ENCODE measurements around the gene GPC5.

The GPC5 gene

DNA sequence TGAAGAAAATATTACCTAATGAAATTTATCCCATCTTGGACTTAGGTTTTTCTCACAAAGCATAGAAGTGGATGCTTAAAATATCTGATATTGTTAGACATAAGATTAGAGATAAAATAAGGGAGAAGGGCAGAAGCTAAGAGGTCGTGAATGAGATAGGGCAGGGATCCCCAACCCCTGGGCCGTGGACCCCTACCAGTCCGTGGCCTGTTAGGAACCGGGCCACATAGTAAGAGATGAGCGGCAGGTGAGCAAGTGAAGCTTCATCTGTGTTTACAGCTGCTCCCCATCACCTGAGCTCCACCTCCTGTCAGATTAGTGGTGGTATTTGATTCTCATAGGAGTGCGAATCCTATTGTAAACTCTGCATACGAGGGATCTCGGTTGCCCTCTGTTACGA lies 202.9 kb downstream of the GPC5 start:
- no peak for DNase-seq

DNA sequence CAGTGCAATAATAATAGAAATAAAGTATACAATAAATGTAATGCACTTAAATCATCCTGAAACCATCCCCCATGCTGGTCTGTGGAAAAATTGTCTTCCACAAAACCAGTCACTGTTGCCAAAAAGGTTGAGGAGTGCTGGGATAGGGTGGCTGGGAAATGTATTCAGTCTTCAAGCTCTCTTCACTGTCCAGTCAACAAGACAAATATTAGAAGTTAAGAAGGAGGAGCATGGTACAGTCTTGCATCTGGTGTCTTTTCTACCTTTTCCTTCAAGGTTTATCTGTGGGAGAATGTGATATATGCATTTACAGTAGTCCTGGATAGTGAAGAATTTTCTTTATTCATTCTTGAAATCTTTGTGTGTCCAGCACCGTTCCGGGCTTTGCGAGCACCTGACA lies 203.4 kb downstream of the GPC5 start:
- DNase-seq: no peak

DNA sequence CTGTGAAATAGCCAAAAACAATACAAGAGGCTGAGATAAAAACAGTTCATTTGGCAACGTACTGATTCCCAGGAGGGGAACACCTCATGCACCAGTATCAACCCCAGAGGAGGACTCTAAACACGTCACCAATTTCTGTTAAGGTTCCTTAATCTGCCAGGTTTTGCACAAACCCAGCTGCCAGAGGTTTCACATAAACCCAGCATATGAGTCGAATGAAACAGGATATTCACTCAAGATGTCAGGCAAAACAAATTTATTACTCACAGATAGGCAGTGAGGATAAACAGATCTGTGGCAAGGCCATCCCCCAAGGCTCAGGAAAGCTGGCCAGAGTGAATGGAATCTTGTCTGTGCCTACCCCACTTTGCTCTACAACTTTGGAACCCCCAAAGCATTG lies 210.9 kb downstream of the GPC5 start:
- no peak for DNase-seq

DNA sequence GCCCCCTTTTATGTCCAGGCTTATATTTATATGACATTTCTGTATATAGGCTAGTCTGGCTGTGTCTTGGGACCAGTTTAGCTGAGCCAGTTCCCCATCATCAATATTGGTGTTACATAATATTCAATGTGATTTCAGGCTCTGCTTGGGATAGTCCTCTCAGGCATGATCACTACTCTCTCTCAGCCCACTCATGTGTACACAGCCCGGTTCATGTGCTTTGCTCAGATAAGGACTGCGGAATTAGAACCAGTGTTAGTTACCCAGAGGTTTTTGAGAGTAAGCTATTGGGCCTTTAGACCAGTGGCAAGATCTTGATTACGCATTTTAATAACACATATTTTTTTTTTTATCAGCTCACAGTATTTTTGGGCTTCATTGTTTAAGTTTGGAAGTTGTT lies 219.9 kb downstream of the GPC5 start:
- no peak for DNase-seq

DNA sequence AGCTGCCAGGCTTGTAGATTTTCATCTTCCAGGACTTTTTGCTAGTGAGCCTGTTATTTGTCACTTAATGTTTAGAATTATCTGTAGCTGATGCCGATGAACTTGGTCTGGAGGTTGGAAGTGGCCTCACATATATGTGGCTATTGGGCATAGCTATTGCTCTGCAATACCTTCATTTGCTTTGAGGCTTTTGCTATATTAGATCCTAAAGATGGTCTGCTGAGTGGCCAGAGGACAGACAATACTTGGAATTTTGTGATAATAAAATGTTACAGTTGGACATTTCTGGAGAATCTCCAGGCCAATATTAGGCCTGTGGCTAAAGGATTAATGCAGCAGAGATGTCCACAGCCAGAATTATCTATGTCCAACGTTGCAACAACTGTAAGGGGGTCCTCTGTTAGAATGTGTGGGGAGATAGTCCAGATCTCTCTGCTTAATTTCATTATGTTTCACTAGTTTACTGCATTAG lies 222.3 kb downstream of the GPC5 start:
- no peak for DNase-seq

DNA sequence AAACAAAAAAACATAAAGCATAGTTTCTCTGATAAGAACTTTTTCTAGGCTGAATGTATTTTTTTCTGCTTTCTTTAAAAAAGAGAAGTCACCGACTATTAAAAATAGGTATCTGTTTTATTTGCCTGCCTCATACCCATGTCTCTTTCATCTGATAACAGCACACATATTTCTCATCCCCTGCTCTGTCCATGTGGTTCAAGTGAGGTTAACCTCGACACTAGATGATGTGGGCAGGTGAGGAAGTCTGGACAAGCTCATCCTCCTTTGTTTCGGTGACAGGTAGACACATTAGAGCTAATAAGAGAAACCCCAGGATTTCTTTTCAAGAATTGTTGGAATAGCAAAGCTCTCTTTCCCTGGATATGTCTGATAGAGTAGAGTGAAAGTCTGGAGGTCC lies 222.7 kb downstream of the GPC5 start:
- no peak for DNase-seq

DNA sequence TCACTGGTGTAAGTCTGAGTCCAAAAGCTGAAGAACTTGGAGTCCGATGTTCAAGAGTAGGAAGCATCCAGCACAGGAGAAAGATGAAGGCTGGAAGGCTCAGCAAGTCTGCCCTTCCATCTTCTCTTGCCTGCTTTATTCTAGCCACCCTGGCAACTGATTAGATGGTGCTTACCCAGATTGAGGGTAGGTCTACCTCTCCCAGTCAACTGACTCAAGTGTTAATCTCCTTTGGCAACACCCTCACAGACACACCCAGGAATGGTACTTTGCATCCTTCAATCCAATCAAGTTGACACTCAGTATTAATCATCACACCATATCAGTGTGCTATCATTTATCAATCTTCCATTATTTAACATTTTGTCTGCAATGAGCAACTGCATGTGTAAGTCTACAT lies 223.5 kb downstream of the GPC5 start:
- DNase-seq: no peak

DNA sequence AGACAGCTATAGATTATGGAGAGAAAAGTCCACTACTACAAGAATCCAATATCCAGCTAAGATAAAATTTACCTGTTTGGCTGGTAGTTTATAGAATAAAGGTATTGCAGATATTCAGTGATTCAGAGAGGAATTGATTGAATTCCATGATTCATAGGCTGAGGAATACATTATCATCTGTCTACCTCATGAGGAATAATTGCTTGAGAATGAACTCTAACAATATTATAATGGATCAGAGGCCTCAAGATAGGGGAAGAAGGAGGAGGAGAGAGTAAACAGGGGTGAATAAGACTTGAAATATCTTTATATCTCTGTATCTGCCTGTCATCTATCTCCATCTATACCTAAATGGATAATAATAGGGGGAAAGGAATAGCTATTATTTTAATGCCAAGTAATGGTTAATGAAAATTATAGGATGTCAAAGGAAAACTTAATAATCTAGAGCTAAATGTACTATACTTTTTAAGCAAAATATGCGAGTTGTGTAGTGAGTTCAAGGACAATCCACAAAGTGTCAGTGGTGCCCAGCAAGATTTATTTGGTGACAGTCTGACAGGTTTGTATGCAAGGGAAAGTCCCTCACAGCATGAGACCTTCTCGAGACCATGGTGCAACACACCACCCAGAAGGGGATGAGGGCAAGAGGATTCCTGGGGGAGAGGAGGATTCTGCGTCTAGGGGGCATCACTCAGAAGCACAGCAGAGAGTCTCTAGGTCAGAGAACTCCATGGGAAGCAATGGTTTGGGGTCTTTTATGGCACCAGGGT lies 224.5 kb downstream of the GPC5 start:
- DNase-seq: no peak

DNA sequence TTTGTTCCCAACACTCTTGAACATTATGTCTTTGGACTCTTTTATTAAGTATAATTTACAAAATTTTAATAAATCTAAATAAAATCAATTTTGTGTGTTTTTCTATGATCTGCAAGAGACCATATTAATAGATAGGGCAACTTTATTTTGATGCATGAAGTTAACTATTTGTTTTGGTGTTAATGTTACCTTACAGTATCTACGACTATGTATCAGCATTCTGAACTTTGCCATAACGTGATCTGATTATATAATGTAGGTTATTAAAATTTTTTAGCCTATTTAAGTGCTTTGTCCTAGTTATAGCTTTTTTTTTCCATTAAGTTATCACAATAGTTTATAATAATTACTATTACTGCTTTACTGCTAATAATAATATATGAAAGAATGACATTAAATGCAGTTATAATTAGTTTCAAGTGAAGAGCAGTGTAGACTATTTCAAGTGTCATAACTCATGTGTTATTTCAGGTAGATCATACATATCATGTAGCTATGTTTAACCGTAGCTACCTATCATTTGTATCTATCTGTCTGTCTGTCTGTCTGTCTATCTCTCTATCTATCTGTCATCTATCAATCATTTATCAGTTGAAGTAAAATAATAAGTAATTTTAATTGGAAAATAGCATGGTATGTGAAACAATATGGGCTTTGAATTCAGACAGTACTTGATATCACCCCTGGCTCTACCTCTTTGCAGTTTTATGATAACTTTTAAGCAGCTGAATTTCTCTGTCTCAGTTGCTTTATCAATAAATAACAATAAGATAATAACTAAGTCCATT lies 229.7 kb downstream of the GPC5 start:
- no peak for DNase-seq

DNA sequence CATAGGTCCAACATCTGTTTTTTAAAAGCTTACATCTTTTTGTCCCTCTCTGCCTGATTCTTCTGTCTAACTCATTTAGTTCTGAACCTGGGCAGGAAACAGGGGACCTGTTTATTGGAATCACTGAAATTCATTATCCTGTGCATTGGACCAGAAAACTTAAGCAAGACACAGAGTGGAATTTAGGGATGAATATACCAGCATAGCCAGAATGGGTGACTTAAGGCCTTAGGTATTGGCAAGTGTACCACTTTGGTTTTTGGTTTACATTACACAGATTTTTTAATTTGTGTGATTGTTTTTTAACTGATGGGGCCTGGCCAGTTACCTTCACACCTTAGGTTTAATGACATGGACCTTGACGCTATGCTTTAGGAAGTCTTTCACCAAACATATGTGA lies 232.5 kb downstream of the GPC5 start:
- no peak for DNase-seq

DNA sequence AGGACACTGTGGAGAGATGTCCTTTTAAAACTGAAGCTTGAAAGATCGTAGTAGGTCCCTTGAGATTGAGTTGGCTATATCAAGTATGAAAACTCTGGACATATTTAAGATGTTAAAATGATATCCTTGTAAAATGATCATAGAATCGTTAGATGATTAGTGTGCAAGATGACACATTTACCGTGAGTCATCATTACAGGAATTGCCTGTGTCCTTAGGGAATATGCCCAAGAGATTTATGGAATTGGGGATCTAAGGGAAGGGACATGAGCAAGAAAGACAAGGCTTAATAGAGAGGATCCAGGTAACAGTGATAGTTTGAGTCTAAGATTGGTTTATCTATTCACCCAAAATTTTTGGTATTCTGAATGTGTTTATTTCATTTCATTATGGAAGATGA lies 233.7 kb downstream of the GPC5 start:
- no peak for DNase-seq

DNA sequence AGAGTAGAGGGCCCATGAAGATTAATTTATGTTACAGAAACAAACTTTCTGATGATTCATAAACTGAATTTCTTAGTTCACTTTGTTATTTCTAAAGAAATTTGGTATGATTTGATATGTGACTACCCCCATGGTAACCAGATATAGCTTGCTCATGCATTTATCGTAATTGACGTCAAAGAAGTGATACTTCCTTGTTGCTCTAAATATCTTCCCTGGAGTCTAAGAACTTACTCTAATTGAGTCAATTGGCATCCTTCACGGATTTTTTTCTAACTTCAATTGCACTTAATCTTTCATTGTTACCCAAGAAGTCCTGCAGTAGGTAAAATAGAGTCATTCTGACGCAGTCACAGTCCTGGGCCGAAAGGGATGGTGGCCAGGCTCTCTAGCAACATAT lies 240.9 kb downstream of the GPC5 start:
- no peak for DNase-seq

DNA sequence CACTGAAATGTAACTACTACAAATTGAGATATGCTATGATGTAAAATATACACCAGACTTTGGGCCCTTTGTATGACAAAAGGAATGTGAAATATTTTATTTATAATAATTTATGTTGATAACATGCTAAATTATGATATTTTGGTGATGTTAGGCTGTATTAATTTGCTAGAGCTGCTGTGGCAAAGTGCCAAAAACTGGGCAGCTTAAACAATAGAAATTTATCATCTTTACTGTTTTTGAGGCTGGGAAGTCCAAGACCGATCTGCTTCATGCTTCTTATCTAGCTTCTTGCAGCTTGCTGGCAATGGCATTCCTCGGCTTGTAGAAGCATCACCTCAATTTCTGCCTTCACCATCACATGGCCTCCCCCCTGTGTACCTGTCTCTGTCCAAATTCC lies 245.0 kb downstream of the GPC5 start:
- no peak for DNase-seq

DNA sequence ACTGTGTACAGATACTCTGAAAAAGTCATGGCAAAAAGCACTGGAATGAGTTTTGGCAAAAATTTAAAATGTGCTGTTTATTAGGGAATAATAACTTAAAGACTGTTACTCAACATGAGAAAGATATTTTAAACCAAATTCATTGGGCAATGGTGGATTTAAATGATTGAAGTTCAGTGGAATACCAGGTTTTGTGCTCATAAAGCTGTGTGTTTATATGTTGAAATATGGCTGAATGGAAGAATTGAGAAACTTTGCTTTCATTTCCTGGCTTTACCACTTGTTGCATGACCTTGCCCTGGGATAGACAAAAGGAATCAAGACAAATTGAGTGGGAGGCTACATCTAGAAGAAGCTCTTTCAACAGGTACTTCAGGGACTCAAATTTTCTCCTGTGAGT lies 246.4 kb downstream of the GPC5 start:
- no peak for DNase-seq

DNA sequence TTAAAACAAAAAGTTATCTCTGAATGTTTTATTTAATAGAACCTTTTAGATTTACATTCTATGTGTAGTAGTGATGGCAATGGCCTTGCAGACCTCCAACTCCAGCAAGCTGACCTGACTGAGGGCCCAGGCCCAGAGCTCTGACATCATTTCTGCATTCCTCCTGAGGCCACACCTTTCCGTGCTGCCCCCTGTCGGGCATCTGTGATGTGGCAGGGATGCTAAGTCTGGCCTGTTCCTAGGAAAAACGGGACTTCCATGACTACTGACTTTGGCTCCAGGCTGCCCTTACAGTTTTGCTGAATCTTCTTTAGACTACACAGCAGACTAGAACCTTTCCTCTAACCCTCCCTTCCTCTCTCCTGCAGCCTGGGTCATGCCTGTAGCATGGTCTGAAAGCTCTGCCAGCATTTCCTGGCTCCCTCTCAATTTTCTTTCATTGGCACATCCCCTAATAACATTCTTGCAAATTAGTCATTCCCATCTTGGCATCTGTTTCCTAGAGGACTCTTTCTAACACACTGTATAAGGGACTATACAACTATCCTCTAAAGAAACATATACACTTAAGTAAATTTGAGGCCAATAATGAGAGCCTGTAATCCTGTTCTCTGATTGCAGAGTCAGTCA lies 249.1 kb downstream of the GPC5 start:
- DNase-seq: no peak

DNA sequence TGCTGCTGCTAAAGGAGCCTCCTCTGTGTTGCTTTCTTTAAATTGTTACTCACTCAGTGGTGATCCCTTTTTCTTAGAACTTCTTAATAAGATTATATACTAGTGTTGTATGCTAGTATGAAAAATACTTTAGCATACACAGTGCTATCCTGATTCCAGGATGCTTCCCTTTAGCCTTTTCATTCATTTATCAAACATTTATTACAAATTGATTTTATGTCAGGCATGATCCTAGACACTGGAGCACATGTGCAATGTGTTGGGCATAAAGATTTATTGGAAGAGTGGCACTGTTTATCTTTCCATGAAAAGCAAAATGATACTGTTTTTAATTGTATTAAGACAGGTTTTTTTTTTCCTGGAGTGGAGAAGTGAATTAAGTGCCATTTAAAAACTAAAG lies 249.6 kb downstream of the GPC5 start:
- no peak for DNase-seq

DNA sequence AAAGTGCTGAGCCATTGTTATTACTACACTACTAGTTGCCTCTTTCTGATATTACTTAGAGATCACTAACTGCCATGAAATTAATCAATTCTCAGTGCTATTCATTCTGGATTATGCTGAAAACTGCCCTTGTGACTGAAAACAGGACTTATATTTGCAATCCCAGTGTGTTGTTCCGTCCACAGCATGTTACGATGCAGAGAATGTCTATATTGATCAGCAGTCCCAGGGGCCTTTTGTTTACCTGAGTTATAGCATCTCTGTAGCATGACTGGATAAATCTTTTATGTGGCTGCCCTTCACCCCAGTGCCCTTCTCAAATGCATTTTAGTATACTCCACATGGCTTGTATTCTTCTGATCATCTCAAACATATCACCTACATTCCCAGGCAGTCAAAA lies 251.0 kb downstream of the GPC5 start:
- DNase-seq: no peak

DNA sequence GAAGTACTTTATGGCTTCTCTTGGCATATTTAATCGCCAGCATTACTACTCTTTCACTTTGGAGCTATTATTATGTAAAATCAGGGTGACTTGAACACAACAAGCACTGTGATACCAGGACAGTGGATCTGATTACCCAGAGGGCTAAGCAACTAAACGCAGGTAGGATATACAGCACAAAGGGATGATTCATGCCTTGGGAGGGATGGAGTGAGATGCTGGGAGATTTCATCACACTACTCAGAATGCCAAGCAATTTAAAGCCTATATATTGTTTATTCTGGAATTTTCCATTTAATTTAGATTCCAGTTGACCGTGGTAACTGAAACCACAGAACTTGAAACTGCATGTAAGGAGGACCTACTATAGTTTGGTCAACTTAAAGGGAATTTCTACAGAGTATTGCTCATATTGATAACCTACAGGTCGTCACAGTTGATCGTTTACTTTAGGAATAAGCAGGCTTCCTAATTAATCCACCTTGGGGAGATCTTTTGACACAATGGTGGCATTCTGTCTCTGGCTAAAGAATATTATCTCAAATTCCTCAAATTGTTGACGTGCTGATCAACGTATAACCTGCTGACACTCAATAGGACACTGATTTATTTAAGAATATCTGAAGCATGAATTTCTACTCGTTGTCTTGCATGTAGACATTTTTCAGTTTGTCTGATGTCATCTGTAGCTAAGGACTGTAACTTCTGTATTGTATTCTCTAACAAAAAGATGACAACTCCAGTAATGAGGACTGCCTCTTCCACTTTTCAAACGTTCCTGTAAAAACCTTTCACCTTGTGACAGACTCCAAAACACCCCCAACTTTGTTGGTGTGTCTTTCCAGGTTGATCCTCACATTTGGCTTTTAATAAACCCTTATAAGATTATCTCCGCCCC lies 254.2 kb downstream of the GPC5 start:
- DNase-seq: no peak

DNA sequence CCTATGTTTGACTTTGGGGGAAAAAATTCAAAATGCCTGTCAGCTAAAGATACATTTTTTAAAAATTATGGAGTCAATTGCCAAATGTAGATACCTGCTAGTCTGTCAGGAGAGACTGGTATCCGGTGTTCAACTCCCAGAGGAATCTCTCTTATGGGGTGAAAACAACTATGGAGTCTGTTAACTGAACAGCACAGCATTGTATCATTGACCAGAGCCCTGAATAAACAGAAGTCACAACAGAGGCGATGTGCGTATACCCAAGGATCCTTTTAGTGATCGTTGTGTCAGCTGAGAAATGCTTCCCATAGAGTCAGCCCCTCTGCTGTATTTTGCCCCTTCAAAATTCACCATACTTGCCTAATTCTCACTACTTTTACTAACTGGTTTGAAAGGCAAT lies 257.3 kb downstream of the GPC5 start:
- DNase-seq: no peak

DNA sequence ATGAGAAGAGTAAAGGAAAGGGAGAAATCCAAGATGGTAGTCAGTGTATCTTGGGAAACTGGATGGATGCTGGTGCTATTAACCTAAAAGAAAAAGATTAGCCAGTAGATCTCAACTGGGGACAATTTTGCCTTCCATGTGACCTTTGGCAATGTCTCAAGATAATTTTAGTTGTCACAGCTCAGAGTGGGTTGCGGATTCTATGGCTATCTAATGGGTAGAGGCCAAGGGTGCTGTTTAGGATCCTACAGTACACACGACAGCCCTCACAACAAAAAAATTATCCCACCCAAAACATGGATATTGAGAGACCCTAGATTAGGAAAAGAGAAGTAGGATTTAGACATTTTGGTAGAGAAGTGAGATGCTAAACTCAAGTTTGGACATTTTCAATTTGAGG lies 258.9 kb downstream of the GPC5 start:
- no peak for DNase-seq

DNA sequence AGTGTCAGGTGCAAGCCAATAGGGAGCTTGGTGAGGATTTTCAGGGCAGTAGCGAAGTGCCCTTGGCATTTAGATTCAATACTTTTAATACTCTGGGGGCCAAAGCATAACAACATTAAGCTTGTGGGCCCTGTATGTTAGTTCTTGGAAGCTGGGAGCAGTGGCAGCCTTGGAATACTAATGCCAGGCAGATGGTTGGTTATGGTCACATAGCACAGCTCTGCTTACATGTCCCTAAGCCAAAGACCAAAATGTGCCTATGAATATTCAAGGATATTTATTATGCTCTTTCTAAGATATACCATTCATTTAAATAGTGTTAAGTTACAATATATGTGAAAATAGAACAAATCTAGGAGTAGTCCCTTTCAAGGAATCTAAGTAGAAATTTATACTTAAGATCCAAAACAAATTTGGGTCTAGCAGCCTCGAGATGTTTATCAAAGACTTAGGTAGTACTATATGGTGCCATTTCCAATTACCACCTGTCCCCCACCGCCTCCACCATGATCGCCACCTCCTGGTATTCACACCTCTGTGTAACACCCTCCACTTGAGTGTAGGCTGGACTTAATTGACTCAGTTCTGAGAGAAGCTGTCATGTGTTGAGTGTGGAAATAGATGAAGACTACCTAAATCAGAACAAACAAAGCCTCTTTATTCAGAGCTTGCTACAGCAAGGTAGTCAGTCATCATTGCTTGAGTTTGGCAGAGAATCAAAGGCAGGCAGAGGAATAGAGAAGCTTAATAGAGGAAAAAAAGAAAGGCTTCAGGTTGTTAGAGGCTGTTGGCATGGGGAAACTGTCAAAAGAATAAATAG lies 261.0 kb downstream of the GPC5 start:
- DNase-seq: no peak

DNA sequence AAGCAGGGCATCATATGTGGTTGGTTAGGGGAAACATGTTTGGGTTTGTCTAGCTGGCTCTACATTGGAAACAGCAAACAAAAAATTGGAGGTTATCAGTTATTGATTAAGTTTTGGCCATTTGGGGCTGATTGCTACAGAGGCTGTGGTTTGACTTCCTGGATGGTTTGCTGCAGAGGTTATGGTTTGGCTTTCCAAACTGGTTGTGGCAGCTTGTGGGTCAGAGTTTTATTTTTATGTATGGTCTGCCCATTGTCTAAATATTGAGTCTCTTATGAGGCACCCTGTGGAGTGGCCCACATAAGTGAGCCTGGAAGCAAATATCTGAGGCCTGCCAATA lies 261.6 kb downstream of the GPC5 start:
- no peak for DNase-seq
